HEK293T (cell line): Measurements from ENCODE around the gene CLEC16A.

Experiments used
- BHLHE40 ChIP-seq: fragments of 450-650 bp; IDR thresholded peaks from 2 replicates; pipeline ENCODE4 v1.6.1; 2016; ENCODE audit warnings: mild to moderate bottlenecking, moderate library complexity, borderline replicate concordance
- ELF4 ChIP-seq: fragments of 450-650 bp; IDR thresholded peaks from 2 replicates; pipeline ENCODE4 v1.6.1; 2017; ENCODE audit warnings: antibody characterized with exemption
- FOXK2 ChIP-seq: fragments of 450-650 bp; IDR thresholded peaks from 2 replicates; pipeline ENCODE4 v1.6.1; 2016; ENCODE audit warnings: mild to moderate bottlenecking
- HDGF ChIP-seq: fragments of 450-650 bp; IDR thresholded peaks from 2 replicates; pipeline ENCODE4 v1.6.1; 2017; ENCODE audit warnings: antibody characterized with exemption, borderline replicate concordance
- LEF1 ChIP-seq: fragments of 450-650 bp; IDR thresholded peaks from 2 replicates; pipeline ENCODE4 v1.6.1; 2017; ENCODE audit warnings: mild to moderate bottlenecking, borderline replicate concordance
- NFRKB ChIP-seq: fragments of 450-650 bp; IDR thresholded peaks from 2 replicates; pipeline ENCODE4 v1.6.1; 2016; ENCODE audit warnings: mild to moderate bottlenecking, moderate library complexity
- TF ChIP-seq, protein P1 (sequence below): fragments of 450-650 bp; IDR thresholded peaks from 2 replicates; pipeline ENCODE4 v1.6.1; 2016

DNA sequence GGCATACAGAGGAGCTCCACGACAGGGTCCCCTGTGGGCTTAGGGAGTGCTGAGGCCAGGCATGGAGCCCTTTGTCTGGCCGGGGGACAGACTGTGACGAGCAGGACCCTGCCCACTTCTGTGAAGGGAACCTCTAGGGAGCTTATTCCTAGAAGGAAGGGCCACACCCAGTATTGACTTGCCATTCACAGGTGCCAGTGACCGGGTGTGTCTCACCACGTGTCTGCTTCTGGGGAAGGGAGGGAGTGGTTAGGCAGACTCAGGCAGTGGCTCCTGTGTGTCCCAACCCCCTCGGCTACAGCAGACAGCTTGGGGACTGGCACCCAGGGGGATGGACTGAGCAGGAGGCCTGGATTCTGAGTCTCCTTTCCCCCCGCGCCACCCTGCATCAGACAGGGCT, 254.5 kb downstream of the CLEC16A start:
- TF ChIP-seq LEF1 (no peak), BHLHE40 (no peak), ELF4 (no peak), HDGF (no peak), NFRKB (no peak), FOXK2 (no peak)
- TF ChIP-seq, protein P1, sequence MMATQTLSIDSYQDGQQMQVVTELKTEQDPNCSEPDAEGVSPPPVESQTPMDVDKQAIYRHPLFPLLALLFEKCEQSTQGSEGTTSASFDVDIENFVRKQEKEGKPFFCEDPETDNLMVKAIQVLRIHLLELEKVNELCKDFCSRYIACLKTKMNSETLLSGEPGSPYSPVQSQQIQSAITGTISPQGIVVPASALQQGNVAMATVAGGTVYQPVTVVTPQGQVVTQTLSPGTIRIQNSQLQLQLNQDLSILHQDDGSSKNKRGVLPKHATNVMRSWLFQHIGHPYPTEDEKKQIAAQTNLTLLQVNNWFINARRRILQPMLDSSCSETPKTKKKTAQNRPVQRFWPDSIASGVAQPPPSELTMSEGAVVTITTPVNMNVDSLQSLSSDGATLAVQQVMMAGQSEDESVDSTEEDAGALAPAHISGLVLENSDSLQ = no peak
